ENCODE results near the gene EPS8.

EPS8 gene

DNA sequence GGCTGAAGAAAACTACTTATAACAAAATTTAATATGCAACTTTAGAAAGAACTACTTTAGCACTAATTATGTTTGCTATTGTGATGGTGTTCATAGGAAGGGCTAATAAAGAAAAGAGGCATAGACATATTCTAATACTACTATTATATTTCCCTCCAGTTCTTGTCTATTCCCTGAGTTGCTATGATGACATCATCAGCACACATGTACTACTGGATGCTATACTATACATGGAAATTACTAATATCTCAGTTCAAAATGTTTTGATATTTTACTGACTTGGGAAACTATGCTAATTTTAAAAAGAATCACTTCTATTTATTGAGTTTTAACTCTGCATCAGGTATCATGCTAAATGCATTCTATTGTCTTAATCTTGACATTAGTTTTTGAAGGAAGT lies 101.6 kb downstream of the EPS8 start:
- no peak for DNase-seq

DNA sequence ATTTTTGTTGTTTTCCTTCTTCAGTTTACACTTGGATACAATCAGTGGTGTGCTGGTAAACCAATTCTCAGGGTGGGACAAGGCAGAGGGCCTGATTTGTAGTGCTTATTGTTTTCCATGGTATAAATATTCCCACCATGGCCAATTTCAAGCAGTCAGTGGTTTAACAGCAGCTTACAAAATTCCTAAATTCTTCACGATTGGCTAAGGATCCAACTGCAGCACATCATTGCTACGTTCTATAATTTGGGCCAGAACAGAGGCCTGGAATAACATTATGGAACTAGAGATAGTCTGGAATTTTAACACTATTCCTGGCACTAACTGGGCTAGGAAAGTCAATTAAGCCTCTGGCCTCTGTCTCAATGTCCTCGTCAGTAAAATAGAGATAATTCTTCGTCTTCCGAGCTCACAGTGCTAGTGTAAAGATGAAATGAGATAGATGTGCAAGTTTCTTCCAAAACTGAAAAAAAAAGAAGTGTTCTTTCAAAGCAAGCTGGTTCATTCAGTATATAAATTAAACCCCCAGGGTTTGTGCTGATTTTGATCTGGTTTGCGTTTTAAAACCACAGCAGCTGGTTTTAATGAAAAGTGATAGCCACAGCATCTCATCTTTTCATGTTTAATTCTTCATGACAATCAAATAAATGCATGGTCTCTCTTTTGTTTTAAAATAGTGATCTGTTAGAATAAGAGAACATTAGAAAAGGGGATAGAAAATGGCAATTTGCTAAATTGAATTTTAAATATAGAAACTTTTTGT lies 104.1 kb downstream of the EPS8 start:
- DNase-seq: no peak

DNA sequence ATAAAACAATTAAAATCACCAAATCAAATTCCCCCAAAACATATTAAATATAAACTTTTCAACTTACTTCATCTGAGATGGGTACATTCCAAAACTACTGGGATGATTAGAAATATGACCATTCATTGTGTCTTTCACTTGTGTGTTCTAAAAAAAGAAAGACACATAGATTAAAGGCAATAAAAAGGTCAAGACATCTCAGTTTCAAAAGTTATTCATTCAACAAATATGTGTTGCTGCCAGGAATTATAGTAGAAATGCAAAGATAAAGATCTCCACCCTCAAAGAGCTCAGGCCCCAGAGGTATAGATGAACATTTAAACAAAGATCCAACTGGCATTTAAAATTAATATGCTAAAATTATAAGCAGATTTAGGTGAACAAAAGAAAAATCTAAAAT lies 106.4 kb downstream of the EPS8 start:
- no peak for DNase-seq

DNA sequence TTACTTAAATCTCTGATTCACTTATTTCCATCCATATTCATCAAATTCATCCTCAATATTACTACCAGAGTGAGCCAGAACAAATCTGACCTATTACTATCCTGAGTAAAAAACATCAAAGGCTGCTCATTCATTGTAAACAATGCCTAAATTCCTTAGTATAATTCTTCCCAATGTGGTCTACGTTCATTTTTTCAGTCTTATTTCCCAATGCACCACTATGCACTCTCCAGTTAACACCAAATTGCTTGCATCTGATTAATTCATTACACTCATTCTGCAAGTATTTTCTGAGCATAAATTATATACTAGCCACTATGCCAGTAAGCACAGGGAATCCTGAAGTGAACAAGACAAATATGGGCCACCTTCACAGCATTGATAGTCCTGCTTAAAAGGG lies 110.0 kb downstream of the EPS8 start:
- no peak for DNase-seq

DNA sequence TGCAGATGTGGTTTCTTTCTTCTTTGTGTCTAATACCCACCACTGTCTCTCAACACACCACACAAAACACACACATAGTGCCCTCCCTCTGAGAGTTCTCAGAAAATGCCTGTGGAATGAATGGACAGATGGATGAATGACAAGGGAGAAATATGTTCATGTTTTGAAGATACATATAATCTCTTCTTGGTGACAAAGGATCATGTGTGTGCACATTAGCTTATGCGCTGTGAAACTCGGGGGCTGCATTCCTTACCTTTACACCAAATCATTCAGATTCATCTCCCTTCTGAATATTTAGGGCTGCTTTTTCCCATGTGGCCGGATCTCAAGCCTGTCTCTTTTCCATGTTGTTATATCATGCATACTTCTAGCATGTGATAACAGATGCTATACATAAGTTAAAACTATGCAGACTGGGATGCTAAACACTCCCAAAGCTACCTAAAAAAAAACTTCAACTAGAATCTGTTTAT lies 111.4 kb downstream of the EPS8 start:
- DNase-seq: no peak

DNA sequence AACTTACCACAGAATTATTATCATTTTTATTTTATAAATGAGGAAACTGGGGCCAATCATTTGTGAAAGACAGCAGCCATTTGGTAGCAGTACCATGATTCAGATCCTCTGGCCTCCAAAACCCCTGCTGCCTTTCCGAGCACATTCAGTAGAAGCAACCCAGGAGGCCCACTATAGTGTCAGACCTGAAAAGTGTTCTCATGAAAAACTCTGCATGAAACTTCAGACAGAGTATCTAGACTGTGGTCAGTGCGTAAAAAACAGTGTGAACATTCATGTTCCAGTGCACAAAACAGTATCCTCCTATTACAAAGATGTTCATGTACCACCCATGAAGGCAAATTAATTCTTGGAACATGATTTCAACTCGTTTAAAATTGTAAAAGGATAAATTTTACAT lies 112.0 kb downstream of the EPS8 start:
- DNase-seq: no peak

DNA sequence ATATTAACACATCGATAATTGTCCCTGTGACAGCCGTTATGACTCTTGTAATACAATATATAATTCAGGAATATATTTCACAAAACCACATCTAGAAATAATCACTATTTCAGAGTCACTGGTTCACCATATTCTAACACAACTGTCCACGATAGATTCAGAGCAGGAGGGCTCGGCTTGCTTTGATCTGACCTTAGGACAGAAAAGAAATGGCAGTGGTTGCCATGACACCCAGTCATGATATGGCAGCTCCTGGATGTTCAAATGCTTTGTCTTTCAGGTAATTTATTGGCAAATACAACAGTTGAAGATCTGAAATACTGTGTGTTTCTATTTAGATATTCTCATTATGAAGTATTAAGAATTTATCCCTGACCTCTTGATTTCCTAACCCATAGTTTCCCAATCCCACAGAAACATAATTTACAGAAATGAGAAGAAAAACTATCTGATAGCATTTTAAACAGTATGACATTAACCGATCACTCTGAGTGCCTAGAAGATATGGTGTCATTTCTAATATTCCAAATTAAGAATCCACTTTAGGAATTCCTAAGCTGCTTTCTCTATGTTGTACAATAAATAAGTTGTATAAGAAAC lies 116.4 kb downstream of the EPS8 start:
- no peak for DNase-seq

DNA sequence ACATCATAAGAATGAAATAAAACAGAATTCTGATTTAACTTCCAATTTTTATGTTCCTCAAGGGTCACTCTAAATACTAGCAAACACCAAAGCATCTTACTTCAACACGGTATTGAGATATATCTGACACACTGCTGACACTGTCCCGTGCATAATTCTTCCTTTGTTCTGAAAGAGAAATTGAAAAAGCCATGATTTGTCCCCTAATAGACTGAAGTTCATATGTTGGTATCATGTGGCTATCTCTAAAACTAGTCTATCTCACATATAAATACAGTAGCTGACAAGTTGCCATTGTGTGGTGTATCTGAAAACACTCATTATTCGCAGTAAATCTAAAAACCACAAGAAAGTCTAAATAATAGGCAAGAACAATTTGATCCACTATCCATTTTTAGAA lies 118.4 kb downstream of the EPS8 start:
- DNase-seq: no peak

DNA sequence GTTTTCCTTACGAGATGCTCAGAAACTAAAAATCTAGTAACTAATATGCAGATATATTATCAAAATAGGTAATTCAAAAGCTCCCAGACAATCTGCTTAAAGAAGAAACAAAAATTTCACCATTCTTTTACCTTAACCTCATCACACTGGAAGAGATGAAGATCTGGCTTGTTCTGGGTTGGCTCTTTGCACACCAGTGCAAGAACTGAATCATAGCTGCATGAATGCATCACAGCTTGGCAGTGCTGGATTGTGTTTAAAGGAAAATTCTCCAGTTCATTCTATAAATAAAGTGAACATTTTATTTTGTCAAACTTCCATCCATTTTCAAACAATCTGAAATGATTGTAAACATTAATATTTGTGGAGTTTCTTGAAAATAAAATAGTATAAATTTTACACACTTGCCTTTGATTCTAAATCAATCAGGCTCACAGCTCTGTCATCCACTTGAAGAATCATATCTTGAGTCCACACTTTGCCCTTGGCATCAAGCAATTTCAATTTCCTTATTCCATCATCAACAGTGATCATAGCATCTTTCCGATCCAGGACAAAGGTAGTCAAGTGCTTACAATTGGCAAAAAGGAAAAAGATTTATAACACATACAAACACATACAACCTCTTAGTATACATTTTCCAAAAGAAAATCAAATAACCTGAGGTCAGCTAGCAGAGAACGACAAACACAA lies 119.8 kb downstream of the EPS8 start:
- DNase-seq: no peak

DNA sequence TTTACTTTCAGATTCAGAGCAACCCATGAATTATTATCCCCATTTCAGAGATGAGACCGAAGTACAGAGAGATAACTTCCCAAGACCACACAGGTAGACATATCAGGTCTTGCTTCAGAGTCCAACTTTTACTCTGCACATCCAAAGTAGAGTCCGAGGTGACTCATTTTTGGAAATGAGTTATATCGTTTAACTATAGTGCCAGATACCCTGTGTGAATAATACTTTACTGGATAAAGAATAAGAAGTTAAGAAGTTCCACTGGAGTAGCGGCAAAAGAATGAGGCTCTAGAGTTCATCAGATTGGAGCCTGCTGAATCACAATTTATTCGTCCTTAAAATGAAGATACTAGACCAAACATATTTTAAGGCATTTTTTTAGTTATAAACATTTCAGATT lies 124.7 kb downstream of the EPS8 start:
- DNase-seq: no peak

DNA sequence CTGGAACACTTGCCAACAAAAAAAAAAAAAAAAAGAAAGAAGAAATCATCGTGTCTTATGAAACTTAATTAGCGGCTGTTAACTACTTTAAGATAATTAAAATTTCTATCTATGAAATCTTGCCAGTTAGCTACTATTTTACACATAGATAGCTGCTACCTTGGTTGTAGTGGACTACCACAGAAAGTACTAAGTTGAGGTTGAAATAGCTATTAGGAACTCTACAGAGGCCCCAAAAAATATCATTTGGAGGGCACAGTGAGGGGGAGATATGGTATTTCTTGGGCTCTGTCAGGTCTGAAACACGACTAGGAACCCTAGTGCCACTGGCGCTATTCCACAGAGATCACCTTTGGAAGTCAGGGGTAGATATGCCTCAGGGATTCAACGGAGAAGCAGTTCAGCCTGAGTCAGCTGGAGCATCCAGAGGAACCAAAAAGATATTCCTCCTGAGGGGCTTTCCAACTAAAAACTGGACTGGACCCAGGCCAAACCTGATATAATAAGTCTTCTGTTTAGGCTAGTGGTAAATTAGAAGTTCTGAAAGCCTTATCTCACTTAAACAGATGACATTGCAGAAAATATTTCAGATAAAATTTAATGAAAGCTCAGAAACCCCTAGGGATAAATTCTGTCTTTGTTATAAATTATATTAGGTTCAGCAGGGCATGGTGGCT lies 126.1 kb downstream of the EPS8 start:
- no peak for DNase-seq

DNA sequence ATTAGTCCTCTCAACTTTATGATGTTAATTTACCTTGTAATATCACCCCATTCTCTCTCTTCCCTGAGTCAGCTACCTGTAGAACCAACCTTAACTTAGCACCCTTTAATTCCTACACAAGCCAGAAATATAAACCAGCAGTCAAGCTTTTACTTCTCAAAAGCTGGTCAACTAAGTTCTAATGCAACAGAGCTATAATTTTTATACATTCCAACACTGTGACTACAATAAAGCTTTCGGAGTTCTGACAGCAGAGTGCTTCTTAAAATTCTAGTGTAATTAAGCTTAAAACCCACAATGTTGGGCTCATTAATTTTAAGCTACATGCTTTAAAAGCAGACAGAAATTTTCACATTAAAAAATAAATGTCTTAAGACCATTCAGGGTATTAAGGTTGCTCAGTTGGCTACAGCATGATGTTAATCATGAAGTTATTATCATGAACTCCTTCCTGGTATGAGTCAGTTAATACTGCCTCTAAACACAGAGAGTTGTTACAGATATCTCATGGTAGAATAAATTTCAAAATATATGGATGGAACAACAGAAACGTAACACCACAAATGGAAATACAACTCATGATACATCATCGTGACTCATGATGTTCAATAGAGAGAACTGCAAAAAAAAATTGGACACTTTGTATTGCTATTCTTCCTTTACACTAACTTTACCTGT lies 126.7 kb downstream of the EPS8 start:
- no peak for DNase-seq

DNA sequence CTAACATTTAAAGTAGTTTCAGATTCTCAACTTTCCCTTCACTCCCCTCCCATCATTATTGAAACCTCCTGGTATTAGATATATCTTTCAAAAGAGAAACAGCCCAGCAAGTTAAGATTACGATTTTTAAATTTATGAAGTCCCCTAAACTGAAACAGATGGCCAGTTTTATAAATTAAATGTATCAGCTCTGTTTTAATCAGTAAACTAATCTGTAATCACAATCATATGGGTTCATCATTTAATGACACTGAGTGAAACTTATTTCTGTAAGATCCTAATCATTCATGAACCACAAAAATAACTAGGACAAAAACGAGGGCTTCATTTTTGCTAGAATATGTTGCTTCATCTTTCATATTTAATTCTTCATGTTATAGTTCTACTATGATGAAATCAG lies 137.8 kb downstream of the EPS8 start:
- no peak for DNase-seq

DNA sequence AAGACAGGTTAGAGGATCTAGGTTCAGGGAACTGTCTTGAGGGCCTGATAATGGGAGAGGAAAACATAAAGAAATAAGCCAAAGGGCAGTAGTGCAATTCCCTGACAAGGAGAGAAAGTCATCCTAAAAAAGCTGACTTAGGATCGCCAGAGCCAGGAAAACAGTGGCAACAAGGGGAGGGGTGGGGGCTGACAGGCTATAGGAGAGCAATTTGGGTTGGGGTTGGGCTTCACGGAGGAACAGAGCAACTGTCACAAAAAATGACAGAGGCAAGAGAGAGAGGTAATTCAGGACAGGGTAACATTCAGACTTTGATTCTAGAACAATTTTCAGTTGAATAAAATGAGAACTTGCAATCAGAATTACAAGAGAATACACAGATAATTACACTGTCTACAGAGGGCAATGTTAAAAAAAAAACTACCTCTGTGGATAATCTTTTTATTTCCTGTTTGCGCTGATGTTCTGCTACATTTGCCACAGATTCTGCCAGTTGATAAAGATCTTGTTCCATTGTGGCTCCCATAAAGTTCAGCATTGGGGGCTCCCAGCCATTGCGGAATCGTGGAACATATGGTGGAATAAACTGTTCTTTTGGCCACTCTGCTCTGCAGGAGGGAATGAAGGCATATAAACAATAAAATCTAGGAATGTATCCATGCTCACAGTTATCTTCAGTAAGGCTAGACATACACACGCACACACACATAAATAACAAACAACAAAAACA lies 138.6 kb downstream of the EPS8 start:
- DNase-seq: no peak

DNA sequence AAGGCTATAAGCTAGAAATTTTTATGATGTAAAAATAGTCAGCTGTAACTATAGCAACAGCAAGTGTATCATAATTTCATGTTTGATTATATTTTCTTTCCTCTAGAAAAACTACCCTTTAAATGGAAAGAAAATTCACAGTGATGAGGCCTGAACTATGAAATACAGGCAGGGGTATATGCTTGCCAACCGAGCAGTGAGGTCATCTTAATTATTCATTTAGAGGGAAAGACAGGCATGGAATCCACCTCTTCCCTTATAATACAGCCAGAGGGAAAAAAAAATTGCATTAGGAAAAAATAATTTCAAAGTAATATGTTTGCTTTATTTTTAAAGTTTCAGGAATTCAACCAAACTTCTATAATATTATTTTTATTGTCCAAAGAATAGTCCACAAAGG lies 139.8 kb downstream of the EPS8 start:
- no peak for DNase-seq

DNA sequence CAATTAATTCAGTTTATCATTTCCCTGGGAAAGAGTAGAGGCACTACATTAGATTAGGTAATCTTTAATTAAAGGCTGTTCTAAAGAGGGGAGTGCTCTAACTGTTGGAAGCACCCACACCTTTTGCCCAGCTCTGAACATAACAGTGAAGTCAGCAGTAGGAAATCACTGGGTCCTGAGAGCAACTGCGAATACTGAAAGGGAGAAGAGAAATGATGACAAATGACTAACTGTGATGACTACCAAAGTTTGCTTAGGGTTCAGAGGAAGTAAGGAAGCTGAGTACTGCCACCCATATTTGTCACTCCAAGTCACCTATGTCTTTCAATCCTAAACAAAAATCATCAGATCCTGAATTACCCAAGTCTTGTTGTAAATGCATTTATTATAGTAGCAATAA lies 140.6 kb downstream of the EPS8 start:
- no peak for DNase-seq

DNA sequence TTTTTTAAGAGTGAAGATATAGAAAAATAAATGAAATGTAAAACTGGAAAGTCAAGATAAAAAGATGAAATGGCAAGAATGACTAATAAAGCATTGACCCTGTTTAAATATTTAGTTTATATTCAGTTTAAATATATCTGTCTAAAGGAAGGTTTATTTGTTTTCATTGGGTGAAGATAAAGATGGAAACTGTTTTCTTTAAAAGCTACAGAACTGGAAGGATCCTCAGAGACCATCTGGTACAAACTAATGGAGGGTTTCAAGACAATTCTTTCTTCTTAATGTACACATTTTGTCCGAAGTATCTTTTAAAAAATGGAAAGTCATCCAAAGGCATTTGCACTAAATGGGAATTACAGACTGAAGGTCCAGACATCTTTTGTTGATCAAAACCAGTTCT lies 142.6 kb downstream of the EPS8 start:
- DNase-seq: no peak

DNA sequence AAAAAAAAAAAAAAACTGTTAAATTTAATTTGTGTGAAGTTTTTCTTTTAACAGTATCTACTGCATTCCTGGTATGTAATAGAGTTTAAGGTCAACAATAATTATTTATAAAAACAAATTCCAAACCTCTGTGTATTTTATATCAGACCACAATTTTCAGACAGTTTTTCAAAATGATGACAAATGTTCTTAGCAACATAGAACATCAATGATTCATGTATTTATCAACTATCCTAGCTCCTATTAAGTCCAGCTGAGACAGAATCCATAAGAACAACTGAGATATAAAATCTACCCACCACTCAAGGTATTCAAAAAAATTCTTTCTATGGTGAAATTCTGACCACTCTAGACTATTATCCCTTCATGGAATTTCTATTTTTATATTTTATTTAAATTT lies 144.5 kb downstream of the EPS8 start:
- DNase-seq: no peak

DNA sequence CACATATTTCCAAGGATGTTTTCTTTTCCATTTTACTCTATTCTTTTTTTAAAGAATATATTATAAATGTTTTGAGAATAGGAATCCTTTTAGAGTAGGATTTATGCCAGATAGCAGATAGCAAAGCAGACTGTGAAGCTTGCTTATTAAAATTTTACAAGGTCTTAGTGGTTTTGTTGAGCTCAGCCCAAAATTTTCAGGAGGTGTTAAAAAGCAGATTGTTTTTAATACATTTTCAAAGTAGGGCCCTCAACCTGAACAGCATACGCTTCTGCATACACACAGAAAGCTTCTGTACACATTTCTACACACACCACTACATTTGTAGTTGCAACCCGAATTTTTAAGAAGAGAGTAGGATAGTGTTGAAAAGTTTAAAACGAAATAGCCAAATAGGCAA lies 151.0 kb downstream of the EPS8 start:
- no peak for DNase-seq

DNA sequence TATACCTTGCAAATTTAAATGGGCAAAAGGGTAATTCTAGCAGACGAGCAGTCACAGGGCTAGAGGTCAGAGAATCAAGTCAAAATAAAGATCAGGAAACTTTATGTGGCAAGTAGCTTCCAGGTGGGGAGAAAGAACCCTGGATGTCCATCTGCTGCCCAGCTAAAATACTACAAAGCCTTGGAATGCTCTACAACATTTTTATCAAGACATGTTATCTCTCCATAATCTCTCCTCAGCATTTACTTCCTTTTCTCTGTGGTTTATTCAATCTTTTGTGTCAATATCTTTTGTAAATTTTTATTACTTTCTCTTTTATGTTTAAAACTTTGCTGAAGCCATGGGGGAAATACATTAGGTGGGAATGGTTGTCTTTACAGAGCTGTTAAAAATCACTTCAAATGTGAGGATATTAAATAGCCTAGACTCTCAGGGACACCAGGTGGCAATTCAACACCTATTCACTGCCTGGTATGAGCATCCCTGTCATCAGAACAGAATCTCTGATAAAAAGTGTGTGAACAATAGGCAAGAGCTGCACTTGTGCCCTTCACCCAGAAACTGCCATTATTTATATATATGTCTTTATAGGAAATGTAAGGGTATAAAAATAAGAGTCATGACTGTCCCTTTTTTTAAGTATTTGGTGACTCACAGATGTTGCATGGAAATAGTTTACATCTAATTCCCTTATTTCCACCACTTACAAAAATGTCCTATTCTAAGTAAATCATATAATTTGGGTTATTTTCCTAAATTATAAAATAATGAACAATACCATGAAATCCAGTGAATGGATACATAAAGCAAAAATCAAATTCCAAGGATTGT lies 152.9 kb downstream of the EPS8 start:
- DNase-seq: no peak

DNA sequence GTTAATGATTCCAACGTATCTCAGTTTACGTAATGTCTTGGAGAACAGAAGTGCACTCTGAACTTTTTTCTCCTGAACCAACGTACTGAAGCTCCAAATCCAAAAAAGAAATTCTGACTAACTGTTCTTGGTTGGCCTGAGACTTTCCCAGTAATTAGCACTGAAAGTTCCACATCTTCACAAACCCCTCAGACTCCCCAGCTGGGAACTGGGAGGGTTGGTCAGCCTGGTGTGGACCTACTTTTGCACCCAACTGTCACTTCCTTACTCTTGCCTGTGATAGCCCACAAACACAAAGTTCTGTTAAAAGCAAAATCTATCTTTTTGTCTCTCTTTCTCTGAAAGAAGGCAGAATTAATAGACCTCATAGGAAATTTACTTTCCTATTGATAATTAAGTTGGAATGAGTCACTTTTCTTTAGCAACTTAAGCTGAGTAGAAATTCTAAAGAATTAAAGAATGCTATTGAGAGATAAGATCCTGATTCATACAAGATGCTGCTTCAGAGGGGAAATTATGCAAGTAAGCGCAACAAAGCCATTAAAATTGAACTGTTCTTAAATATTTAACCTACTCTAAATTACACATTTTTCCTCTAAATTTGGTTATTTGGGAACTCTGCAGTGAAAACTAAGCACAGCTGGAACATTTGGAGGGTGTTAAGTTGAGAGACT lies 155.0 kb downstream of the EPS8 start:
- no peak for DNase-seq

Measured in 8988T (cell line).